ENCODE measurements around the gene SYNE2. TPM values are rescaled to one million over a fixed set of nuclear protein-coding genes. Genes with fewer than 3 reads are reported as not detected.

Gene SYNE2
- total RNA-seq, 1 experiment from 2014 or later: 71.1 TPM

- no peak for DNase-seq (ENCODE audit: low spot score)
- ChIA-PET CTCF (no interaction called here), POLR2A (no interaction called here)
- peaks cover 17% of the 10 kb centered on the region for H3K4me1 Mint-ChIP-seq
- H3K9me3 Mint-ChIP-seq: no peaks in the 10 kb centered on the region
- H3K27ac Mint-ChIP-seq: no peak overlapping the region
- no peak overlapping the region for H3K4me3 Mint-ChIP-seq
- no peaks in the 10 kb centered on the region for H3K27me3 Mint-ChIP-seq (ENCODE audit: low read depth)
- peaks cover 18% of the 10 kb centered on the region for H3K36me3 Mint-ChIP-seq
- TF ChIP-seq NR3C1 (CRISPR knock-in tag; conservative IDR thresholded peaks at IDR 0.05; ENCODE audit: low read depth) (no peak), NR1H2 (CRISPR knock-in tag; IDR thresholded peaks at IDR 0.05) (no peak), ERG (CRISPR knock-in tag; IDR thresholded peaks at IDR 0.05) (no peak), ATF6 (CRISPR knock-in tag; IDR thresholded peaks at IDR 0.05) (no peak), ZNF138 (CRISPR knock-in tag; conservative IDR thresholded peaks at IDR 0.05) (no peak), TEAD4 (CRISPR knock-in tag; IDR thresholded peaks at IDR 0.05) (no peak), AR (CRISPR knock-in tag; IDR thresholded peaks at IDR 0.05) (no peak), E2F4 (CRISPR knock-in tag; IDR thresholded peaks at IDR 0.05; ENCODE audit: borderline replicate concordance, low read depth) (no peak), ZNF423 (CRISPR knock-in tag; IDR thresholded peaks at IDR 0.05) (no peak)
- no peak for ATAC-seq
These were observed 257.2 kb downstream of the SYNE2 start for GRCh38 chr14:64109819-64110554.

GRCh38 chr14:64110802-64111201 lies 258.0 kb downstream of the SYNE2 start:
- Mint-ChIP-seq H3K4me1 (peaks cover 17% of the 10 kb centered on the region), H3K27me3 (ENCODE audit: low read depth) (no peaks in the 10 kb centered on the region), H3K9me3 (no peaks in the 10 kb centered on the region), H3K36me3 (peaks cover 10% of the 10 kb centered on the region), H3K27ac (no peak overlapping the region), H3K4me3 (no peak overlapping the region)
- CTCF ChIA-PET: interaction anchor here (0.7 kb wide), 1 partner anchor 134 kb away, joined by 3 read pairs; no protein-coding TSS in a partner anchor
- POLR2A ChIA-PET: no interaction called here
- ATAC-seq (no peak), DNase-seq (ENCODE audit: low spot score) (no peak)
- TF ChIP-seq E2F4 (CRISPR knock-in tag; IDR thresholded peaks at IDR 0.05; ENCODE audit: borderline replicate concordance, low read depth) (no peak), ZNF138 (CRISPR knock-in tag; conservative IDR thresholded peaks at IDR 0.05) (no peak), ZNF121 (CRISPR knock-in tag; IDR thresholded peaks at IDR 0.05) (no peak), EMX1 (CRISPR knock-in tag; IDR thresholded peaks at IDR 0.05) (no peak), CREB1 (CRISPR knock-in tag; IDR thresholded peaks at IDR 0.05) (no peak), ZNF317 (CRISPR knock-in tag; IDR thresholded peaks at IDR 0.05; ENCODE audit: borderline replicate concordance, low read depth) (no peak), ARID4B (CRISPR knock-in tag; IDR thresholded peaks at IDR 0.05; ENCODE audit: borderline replicate concordance) (no peak), NR3C1 (CRISPR knock-in tag; conservative IDR thresholded peaks at IDR 0.05; ENCODE audit: low read depth) (no peak), ZNF281 (CRISPR knock-in tag; IDR thresholded peaks at IDR 0.05) (no peak), ZNF423 (CRISPR knock-in tag; IDR thresholded peaks at IDR 0.05) (no peak)
